Measurements from ENCODE around the gene IPO4. TPM values are rescaled to one million over a fixed set of nuclear protein-coding genes. Genes with fewer than 3 reads are reported as not detected.

Gene IPO4
- total and polyA plus RNA-seq, 2 experiments from 2014 or later = 34.2 to 105 TPM

DNA sequence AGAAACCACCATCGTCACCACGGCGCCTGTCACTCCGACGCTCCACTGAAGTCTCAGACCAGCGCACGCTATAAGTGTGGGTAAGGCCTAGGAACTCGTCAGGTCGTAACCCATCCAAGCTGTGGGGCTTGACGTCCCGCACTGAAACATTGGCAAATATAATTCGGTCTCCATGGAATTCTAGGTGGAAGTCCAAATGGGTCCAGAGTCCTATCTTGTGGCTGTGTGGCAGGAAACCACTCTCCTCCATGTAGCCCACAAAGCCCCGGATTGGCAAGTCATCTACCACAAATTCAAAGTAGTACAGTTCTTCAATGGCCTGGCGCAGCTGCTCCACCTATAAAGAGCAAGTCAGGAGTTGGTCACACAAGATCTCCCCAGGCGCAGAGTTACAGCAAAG is 4.3 kb upstream of the IPO4 start:
- TF ChIP-seq STAT1 (IDR thresholded peaks at IDR 0.05; ENCODE audit: unreplicated experiment) = no peak
- no peak for TF ChIP-seq JUNB (IDR thresholded peaks at IDR 0.05; ENCODE audit: unreplicated experiment)
- TF ChIP-seq, protein P1, sequence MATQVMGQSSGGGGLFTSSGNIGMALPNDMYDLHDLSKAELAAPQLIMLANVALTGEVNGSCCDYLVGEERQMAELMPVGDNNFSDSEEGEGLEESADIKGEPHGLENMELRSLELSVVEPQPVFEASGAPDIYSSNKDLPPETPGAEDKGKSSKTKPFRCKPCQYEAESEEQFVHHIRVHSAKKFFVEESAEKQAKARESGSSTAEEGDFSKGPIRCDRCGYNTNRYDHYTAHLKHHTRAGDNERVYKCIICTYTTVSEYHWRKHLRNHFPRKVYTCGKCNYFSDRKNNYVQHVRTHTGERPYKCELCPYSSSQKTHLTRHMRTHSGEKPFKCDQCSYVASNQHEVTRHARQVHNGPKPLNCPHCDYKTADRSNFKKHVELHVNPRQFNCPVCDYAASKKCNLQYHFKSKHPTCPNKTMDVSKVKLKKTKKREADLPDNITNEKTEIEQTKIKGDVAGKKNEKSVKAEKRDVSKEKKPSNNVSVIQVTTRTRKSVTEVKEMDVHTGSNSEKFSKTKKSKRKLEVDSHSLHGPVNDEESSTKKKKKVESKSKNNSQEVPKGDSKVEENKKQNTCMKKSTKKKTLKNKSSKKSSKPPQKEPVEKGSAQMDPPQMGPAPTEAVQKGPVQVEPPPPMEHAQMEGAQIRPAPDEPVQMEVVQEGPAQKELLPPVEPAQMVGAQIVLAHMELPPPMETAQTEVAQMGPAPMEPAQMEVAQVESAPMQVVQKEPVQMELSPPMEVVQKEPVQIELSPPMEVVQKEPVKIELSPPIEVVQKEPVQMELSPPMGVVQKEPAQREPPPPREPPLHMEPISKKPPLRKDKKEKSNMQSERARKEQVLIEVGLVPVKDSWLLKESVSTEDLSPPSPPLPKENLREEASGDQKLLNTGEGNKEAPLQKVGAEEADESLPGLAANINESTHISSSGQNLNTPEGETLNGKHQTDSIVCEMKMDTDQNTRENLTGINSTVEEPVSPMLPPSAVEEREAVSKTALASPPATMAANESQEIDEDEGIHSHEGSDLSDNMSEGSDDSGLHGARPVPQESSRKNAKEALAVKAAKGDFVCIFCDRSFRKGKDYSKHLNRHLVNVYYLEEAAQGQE (IDR thresholded peaks at IDR 0.05; ENCODE audit: unreplicated experiment) = no peak
- TF ChIP-seq ZNF114 (CRISPR knock-in tag; IDR thresholded peaks at IDR 0.05) = no peak
- no peak for TF ChIP-seq EZH2phosphoT487 (IDR thresholded peaks at IDR 0.05; ENCODE audit: unreplicated experiment)
- no peak for TF ChIP-seq NANOG (IDR thresholded peaks at IDR 0.05; ENCODE audit: borderline replicate concordance)
- no peak for TF ChIP-seq EZH2 (IDR thresholded peaks at IDR 0.05; ENCODE audit: low read depth, unreplicated experiment)
- TF ChIP-seq, protein P2, sequence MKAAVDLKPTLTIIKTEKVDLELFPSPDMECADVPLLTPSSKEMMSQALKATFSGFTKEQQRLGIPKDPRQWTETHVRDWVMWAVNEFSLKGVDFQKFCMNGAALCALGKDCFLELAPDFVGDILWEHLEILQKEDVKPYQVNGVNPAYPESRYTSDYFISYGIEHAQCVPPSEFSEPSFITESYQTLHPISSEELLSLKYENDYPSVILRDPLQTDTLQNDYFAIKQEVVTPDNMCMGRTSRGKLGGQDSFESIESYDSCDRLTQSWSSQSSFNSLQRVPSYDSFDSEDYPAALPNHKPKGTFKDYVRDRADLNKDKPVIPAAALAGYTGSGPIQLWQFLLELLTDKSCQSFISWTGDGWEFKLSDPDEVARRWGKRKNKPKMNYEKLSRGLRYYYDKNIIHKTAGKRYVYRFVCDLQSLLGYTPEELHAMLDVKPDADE (IDR thresholded peaks at IDR 0.05) = no peak
- TF ChIP-seq, protein P3, sequence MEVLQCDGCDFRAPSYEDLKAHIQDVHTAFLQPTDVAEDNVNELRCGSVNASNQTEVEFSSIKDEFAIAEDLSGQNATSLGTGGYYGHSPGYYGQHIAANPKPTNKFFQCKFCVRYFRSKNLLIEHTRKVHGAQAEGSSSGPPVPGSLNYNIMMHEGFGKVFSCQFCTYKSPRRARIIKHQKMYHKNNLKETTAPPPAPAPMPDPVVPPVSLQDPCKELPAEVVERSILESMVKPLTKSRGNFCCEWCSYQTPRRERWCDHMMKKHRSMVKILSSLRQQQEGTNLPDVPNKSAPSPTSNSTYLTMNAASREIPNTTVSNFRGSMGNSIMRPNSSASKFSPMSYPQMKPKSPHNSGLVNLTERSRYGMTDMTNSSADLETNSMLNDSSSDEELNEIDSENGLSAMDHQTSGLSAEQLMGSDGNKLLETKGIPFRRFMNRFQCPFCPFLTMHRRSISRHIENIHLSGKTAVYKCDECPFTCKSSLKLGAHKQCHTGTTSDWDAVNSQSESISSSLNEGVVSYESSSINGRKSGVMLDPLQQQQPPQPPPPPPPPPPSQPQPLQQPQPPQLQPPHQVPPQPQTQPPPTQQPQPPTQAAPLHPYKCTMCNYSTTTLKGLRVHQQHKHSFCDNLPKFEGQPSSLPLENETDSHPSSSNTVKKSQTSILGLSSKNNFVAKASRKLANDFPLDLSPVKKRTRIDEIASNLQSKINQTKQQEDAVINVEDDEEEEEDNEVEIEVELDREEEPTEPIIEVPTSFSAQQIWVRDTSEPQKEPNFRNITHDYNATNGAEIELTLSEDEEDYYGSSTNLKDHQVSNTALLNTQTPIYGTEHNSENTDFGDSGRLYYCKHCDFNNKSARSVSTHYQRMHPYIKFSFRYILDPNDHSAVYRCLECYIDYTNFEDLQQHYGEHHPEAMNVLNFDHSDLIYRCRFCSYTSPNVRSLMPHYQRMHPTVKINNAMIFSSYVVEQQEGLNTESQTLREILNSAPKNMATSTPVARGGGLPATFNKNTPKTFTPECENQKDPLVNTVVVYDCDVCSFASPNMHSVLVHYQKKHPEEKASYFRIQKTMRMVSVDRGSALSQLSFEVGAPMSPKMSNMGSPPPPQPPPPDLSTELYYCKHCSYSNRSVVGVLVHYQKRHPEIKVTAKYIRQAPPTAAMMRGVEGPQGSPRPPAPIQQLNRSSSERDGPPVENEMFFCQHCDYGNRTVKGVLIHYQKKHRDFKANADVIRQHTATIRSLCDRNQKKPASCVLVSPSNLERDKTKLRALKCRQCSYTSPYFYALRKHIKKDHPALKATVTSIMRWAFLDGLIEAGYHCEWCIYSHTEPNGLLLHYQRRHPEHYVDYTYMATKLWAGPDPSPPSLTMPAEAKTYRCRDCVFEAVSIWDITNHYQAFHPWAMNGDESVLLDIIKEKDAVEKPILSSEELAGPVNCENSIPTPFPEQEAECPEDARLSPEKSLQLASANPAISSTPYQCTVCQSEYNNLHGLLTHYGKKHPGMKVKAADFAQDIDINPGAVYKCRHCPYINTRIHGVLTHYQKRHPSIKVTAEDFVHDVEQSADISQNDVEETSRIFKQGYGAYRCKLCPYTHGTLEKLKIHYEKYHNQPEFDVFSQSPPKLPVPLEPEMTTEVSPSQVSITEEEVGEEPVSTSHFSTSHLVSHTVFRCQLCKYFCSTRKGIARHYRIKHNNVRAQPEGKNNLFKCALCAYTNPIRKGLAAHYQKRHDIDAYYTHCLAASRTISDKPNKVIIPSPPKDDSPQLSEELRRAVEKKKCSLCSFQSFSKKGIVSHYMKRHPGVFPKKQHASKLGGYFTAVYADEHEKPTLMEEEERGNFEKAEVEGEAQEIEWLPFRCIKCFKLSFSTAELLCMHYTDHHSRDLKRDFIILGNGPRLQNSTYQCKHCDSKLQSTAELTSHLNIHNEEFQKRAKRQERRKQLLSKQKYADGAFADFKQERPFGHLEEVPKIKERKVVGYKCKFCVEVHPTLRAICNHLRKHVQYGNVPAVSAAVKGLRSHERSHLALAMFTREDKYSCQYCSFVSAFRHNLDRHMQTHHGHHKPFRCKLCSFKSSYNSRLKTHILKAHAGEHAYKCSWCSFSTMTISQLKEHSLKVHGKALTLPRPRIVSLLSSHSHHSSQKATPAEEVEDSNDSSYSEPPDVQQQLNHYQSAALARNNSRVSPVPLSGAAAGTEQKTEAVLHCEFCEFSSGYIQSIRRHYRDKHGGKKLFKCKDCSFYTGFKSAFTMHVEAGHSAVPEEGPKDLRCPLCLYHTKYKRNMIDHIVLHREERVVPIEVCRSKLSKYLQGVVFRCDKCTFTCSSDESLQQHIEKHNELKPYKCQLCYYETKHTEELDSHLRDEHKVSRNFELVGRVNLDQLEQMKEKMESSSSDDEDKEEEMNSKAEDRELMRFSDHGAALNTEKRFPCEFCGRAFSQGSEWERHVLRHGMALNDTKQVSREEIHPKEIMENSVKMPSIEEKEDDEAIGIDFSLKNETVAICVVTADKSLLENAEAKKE (CRISPR knock-in tag; IDR thresholded peaks at IDR 0.05) = no peak
- TF ChIP-seq, protein P4, sequence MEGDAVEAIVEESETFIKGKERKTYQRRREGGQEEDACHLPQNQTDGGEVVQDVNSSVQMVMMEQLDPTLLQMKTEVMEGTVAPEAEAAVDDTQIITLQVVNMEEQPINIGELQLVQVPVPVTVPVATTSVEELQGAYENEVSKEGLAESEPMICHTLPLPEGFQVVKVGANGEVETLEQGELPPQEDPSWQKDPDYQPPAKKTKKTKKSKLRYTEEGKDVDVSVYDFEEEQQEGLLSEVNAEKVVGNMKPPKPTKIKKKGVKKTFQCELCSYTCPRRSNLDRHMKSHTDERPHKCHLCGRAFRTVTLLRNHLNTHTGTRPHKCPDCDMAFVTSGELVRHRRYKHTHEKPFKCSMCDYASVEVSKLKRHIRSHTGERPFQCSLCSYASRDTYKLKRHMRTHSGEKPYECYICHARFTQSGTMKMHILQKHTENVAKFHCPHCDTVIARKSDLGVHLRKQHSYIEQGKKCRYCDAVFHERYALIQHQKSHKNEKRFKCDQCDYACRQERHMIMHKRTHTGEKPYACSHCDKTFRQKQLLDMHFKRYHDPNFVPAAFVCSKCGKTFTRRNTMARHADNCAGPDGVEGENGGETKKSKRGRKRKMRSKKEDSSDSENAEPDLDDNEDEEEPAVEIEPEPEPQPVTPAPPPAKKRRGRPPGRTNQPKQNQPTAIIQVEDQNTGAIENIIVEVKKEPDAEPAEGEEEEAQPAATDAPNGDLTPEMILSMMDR (conservative IDR thresholded peaks at IDR 0.05; ENCODE audit: low read depth in 2 of 2) = no peak
- no peak for TF ChIP-seq POLR2AphosphoS5 (IDR thresholded peaks at IDR 0.05; ENCODE audit: low read depth)
- no peak for TF ChIP-seq ZNF331 (CRISPR knock-in tag; IDR thresholded peaks at IDR 0.05; ENCODE audit: low read depth)
- no peak for TF ChIP-seq CREB1 (CRISPR knock-in tag; IDR thresholded peaks at IDR 0.05; ENCODE audit: low read depth)
- Histone ChIP-seq H3K27me3 (ENCODE audit: insufficient read depth) (no peaks in the 10 kb centered on the region), H3K79me2 (replicated peaks; ENCODE audit: insufficient read depth) (peaks cover 3% of the 10 kb centered on the region; the same call in 1 of the 2 replicates), H2AFZ (no peak overlapping the region), H3K27ac (ENCODE audit: low read depth) (no peak overlapping the region), H3K4me1 (ENCODE audit: insufficient read depth) (peaks cover 13% of the 10 kb centered on the region), H3K9me2 (ENCODE audit: insufficient read depth) (no peaks in the 10 kb centered on the region), H3K4me3 (no peak overlapping the region), H3F3A (replicated peaks; ENCODE audit: low read depth) (peaks cover 18% of the 10 kb centered on the region), H3K4me2 (no peak overlapping the region), H3K36me3 (ENCODE audit: insufficient read depth) (no peaks in the 10 kb centered on the region), H4K20me1 (replicated peaks; ENCODE audit: insufficient read depth) (0 out of 2 replicates have a peak, but pooled peaks cover under 1% of the 10 kb centered on the region)
- Mint-ChIP-seq H3K36me3 (ENCODE audit: low read depth) (peaks cover 43% of the 10 kb centered on the region), H3K4me1 (peaks cover 26% of the 10 kb centered on the region), H3K4me3 (no peak overlapping the region; the same call in 2 of the 3 replicates), H3K27me3 (ENCODE audit: insufficient read depth, low read depth, poor library complexity) (peaks cover 16% of the 10 kb centered on the region), H3K9me3 (no peaks in the 10 kb centered on the region; the same call in 2 of the 3 replicates), H3K27ac (no peak overlapping the region)
- ATAC-seq = no peak
- no peak for DNase-seq (ENCODE audit: low spot score)
